Stimulated activated CD4-positive, alpha-beta T cell treated with anti-CD3 and anti-CD28 coated beads, Interleukin-15, amount 100 ng/mL, for 48 hours (primary cell): Measurements from ENCODE around the gene SOX5.

ENCODE experiments used
- DNase-seq, 2 donors: peaks; one replicate each; pipeline ENCODE4 v3.0.0-alpha.2; 2020; ENCODE audit warnings: low read depth in 2 of 2

Gene SOX5

DNA sequence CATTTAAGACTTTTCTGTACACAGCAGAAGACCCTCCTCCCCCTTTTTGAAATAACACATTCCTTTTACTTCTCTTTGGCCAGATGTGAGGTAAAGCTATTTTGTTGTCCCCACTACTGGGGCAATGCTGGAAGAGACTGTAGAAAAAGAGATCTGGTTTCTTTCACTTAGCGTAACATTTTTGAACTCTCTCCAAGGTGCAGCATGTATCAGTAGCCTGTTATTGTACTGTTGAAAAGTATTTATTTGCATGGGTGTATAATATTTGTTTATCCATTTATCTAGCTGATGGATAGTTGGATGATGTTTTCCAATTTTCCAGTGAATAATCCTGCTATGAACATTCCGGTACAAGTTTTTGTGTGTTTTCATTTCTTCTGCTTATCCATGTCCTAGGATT lies 335.2 kb downstream of the SOX5 start:
- DNase-seq: no peak

- no peak for DNase-seq
Measured at GRCh38 chr12:23611320-23611719, 338.1 kb downstream of the SOX5 start.

DNA sequence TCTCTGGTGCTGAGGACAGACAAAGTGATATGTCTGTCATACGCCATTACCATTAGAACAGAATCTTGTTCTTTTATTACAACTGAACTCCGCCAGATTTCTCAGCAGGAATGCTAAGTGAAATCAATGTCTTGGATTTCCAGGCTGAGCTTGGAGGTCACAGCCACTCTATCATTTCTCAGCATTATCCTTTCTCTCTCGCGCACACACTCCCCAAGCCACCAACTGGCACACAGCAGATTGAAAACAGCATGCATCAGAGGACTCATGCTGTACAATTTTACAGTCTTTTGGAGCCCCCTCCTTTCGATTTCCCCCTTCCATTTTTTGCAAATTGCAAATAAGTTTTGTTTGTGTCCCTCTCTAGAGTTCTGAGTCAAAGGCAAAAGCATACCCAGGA lies 348.6 kb downstream of the SOX5 start:
- DNase-seq: no peak

DNA sequence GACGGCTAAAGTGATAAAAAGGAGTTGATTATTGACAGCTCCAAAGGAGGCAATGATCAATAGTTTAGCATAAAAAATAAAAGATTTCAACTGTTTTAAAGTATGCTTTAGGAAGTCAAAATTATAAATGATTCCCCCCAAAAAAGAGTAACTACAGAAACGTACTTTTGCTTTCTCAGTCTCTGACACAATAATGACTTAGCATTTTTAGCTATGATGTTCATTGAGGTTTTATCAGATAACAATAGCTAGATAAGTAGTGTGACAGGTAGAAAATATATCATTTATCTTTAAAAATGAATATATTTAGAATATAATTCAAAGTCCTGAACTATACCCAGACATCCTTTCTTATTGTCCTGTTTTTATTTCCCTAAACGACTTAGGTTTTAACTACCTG lies 352.9 kb downstream of the SOX5 start:
- DNase-seq: no peak

DNA sequence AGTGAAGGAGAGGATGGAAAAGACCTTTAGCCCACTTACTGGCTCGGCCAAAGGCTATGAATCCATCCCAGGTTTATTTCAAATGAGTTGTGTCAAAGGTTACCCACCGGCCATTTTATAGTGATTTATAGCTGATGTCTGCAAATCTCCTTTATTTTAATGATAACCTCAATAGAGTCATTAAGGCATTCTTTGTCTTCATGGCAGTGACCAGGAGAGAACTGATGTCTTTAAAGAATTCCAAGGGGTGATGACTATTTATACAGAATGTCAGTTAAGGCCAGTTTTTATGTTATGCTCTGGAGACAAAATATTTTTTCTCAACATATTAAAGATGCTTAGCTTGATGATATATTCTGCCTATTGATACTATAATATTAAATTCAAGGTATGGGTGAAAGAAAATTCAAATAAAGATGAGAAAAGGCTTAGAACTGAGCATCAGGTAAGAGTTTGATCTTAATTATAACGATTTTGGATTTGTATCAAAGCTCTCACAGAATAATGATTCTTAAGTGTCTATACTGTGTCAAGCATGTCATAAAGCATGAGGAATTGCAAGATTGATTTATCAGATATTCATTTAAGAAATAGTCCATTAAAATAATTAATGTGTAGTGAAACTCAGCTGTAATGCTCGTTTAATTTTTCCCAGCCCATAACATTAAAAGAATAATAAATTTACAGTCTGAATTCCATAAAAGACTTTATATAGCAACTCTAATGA lies 361.5 kb downstream of the SOX5 start:
- DNase-seq: no peak

DNA sequence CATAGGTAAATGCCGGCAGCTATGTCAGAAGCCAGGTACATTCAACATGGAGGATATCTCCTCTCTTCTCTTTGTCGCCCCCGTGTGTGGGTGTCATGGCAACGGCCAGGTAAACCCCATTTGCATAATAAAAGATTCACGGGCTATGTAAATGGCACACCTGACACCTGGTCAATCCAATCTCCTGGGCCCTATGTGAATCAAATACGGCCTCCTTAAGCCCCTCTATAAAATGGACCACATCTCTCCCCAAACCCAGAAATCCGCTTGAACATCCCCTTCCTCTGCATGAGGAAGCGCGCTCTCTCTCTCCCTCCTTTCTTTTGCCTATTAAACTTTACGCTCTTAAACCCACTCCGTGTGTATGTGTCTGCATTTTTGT lies 363.7 kb downstream of the SOX5 start:
- DNase-seq: no peak

DNA sequence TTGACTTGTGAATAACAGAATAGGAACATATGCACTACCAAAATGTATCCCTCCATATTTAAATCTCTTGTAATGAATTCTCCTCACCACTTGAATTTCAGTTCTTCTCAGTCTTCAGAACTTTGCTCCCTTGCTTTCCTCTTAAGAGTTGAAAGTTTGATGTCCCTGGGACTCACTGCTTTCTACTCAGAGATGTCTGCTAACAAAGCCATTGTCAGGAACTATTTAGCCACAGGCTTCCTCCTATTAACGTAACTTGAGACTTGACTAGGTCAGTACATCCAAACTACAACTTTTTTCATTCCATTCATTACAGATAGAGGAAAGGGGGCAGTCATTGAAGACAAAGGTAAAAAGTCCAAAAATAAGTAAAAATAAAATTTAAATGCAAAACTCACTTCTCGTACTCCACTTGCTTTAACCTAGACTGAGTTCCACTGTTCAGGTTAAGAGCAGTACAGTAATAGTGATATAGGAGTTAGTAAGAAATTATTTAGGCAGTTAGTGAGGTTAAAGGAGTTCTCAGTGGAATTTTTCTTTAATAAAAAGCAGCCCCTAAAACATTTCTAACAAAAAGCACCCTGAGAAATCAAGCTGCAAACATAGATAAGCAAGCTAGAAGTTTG lies 364.2 kb downstream of the SOX5 start:
- DNase-seq: no peak

DNA sequence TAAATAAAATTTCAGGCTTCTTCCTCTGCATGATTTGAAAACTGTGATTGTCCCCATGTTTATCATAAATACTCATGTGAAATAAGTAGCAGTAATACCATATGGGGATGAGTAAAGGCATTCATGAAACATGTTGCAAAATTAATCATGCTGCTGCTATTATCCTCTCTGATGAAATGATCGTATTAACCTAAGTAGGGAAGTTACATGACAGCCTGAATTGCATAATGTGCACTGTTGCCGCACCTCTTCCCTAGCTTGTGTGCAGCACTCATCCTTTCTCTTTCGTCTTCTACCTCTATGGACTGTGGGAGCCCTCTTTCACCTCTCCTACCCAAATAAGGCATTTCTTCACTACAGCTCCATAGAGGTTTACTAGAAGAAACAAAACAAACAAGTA lies 367.6 kb downstream of the SOX5 start:
- DNase-seq: no peak

GRCh38 chr12:23579257-23579656 lies 370.2 kb downstream of the SOX5 start:
- no peak for DNase-seq

DNA sequence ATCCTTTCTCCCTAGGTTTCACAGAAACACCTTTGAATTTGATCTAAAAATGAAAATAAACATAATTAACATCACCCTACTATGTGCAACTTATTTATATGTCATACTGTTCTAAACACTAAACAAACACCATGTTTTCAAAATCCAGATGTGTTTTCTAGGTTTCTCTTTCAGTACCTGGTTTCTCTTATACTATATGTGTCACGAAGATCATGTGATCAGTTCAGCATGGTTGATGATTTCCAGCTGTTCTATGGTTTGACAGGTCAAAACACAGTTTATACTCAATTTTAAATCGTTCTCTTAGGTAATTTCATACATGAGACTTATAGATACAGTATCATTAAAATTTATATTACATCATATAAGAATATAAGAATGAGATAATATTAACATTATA lies 373.1 kb downstream of the SOX5 start:
- no peak for DNase-seq

- no peak for DNase-seq
Measured at GRCh38 chr12:23569356-23569755, 380.1 kb downstream of the SOX5 start.

GRCh38 chr12:23566133-23566532 lies 383.3 kb downstream of the SOX5 start:
- no peak for DNase-seq

DNA sequence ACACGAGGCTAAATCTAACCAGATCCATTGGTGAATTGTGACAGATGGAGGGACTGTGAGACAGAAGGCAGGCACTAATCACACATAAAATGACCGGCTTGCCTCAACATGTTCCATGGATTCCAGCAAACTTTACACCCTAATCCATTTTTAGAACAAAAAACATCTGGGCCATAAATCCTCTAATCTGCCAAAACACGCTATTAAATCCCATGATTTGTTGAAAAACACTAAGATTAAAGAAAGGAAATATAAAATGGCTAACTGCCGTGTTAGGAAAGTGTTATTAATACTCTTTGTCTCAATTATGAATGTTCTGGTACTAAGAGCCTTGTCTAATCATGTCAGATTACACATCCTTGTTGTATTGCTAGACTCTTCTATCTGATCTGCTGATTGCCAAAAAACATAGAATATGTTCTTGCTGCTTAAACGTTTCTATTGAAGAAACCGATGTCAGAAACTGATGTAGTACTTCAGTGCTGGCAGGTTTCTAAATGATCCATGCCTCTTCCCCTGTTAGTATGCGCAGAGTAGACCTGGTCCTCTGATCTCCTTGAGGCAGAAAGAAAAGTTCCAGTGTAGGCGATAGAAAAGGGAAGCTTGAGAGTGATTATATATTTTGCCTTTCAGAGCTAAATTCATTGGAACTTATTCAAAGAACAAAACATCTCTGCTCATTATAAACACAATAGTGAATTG lies 384.9 kb downstream of the SOX5 start:
- DNase-seq: no peak

DNA sequence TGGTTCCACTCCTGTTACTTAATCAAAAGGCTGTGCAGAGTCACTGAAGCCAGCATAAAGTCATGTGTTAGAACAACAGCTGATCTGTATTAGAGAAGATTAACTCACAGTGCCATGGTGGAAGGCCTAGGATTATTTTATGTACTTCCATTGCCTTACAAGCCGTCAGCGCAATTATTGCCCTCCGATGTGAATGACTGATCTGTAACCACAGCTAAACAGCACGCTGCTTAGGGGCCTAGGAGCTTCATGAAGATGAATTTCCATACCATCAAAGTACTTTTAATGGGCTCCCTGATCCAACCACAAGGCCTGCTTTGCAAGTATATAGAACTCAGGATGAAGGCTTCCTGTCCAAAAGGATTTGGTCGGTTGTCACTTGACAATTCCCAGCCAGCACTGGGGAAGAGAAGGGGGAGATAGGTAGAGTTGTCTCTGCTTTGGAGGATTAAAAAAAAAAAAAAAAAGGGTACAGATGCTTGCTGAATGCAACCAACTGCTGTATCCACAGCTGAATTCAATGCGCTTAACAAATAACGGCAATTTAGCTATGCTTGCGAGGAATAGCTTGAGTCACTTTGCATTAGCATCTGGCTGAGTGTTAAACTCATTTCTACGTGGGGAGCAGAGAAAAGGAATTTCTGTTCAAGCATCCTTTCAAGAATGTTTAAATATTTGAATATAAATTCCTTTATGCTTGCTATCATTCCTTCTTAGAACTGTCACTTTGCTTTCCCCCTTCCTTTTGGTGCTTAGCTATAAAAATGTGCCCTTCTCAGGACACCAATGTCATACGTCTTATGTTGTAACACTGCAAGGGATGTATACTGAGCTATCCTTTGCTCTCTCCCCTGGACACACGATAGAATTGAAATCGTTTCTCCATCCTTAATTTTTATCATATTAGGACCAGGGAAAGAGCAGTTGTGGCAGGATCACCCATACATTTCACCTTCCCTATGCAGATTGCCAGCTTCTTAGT lies 387.8 kb downstream of the SOX5 start:
- DNase-seq: no peak

GRCh38 chr12:23560611-23561010 lies 388.9 kb downstream of the SOX5 start:
- DNase-seq: no peak

GRCh38 chr12:23559268-23559753 lies 390.2 kb downstream of the SOX5 start:
- no peak for DNase-seq

- DNase-seq: no peak
Measured at GRCh38 chr12:23556661-23557060, 392.8 kb downstream of the SOX5 start.

GRCh38 chr12:23555825-23556207 lies 393.7 kb downstream of the SOX5 start:
- DNase-seq: no peak

DNA sequence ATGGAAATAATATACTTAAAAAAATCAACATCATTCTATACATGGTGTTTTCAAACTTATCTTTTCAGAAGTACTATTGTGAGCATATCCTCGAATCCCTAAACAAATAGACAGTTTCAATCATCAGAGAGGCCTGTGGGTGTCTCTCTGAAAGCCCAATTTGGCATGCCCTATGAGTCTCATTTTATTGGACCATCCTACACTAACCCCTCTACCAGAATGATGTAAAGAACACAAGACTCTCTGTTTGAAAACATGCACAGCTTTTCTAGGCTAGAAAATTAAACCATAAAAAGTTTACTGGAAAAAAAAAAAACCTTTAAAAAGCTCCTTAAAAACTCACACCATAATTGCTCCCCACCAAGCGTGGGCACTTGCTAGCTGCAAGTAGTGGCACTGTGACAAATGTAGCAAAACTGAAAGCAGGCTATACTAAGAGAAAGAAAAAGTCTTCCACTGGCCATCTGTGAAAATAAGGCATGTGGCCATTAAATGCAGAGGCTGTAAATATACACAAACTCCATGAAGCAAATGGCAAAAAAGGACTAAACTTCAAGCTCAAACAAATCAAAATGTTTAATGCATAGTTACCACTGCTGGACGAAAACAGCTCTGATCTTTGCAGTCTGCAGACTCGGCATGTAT lies 394.2 kb downstream of the SOX5 start:
- DNase-seq: no peak

DNA sequence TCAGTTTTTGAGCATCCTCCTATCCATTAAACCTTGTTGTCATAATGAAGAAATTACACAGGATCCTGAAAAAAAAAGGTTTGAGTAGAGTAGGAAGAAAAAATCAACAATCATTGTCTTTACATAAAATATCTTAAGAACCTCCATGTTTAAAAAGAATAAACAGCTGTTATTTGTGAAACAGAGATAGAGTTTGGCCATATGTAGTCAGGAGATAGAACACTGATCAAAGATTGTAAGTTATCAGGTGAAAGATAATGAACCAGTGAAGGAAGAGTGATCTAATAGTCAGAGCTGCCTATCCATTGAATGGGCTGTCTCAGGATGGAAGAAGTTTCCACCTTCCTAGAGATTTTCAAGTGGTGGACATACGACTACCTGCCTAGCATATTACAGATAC lies 397.1 kb downstream of the SOX5 start:
- DNase-seq: no peak

- DNase-seq: no peak
Measured at GRCh38 chr12:23550753-23551152, 398.7 kb downstream of the SOX5 start.
